HEK293 (cell line): Measurements from ENCODE around the gene ACTL9.

ENCODE experiments used
- CTCF ChIA-PET: fragments of 350-600 bp; formaldehyde crosslinking; extraction: SDS; loops from one replicate; lab custom pipeline; 2021; ENCODE audit warnings: antibody characterized with exemption; lab: Yijun Ruan, JAX
- POLR2A ChIA-PET: fragments of 300-600 bp; formaldehyde crosslinking; extraction: SDS; loops from one replicate; lab custom pipeline; 2020; ENCODE audit warnings: antibody characterized with exemption, inconsistent platforms; lab: Yijun Ruan, JAX
- H3K27ac ChIP-seq: fragments of 200-500 bp; sonication (Bioruptor generic); 2 replicates; pipeline ENCODE4 v1.5.1; 2014; ENCODE audit warnings: low read depth, low read length, control low read depth, inconsistent platforms; ENCODE audit errors: extremely low read depth
- H3K36me3 ChIP-seq, 2 experiments: fragments of 200-500 bp in 1 of 2; sonication (Bioruptor generic) in 1 of 2; 1 replicate in 1 of 2; 2 replicates in 1 of 2; pipeline ENCODE4 v1.5.1; 2014 to 2017; ENCODE audit warnings: inconsistent platforms in 2 of 2, low read length in 2 of 2; ENCODE audit not compliant: control insufficient read depth in 2 of 2, insufficient read depth in 1 of 2
- H3K4me1 ChIP-seq: fragments of 200-500 bp; sonication (Bioruptor generic); 2 replicates; pipeline ENCODE4 v1.5.1; 2014; ENCODE audit warnings: mild to moderate bottlenecking, low read length, inconsistent platforms; ENCODE audit not compliant: control insufficient read depth, insufficient read depth
- H3K4me3 ChIP-seq: 2 replicates; pipeline ENCODE4 v1.5.1; 2011; ENCODE audit warnings: low read depth, mild to moderate bottlenecking, control low read depth, low read length, moderate library complexity
- H3K9me3 ChIP-seq: fragments of 200-500 bp; sonication (Bioruptor generic); 2 replicates; pipeline ENCODE4 v1.5.1; 2014; ENCODE audit warnings: low read depth, low read length, inconsistent platforms; ENCODE audit not compliant: control insufficient read depth, insufficient read depth
- HOXD13 ChIP-seq: sonication (generic); formaldehyde crosslinking; IDR thresholded peaks from 2 replicates; pipeline ENCODE4 v1.8.0; 2022; ENCODE audit warnings: missing genetic modification reagents, borderline replicate concordance
- MEIS1 ChIP-seq: sonication (generic); formaldehyde crosslinking; IDR thresholded peaks from 2 replicates; pipeline ENCODE4 v1.8.1; 2022; ENCODE audit warnings: missing genetic modification reagents, mild to moderate bottlenecking, borderline replicate concordance
- SCRT2 ChIP-seq: fragments of 450-650 bp; formaldehyde crosslinking; IDR thresholded peaks from 2 replicates; pipeline ENCODE4 v1.5.1; 2016; ENCODE audit warnings: missing biosample characterization, missing genetic modification characterization
- ZBTB11 ChIP-seq: fragments of 450-650 bp; formaldehyde crosslinking; conservative IDR thresholded peaks from 2 replicates; pipeline ENCODE4 v1.5.1; 2016; ENCODE audit warnings: low read depth, missing biosample characterization, missing genetic modification characterization
- ZNF132 ChIP-seq: fragments of 450-650 bp; formaldehyde crosslinking; IDR thresholded peaks from 2 replicates; pipeline ENCODE4 v1.5.1; 2017; ENCODE audit warnings: missing biosample characterization, missing genetic modification characterization, borderline replicate concordance
- ZNF157 ChIP-seq: fragments of 450-650 bp; formaldehyde crosslinking; IDR thresholded peaks from 2 replicates; pipeline ENCODE4 v1.5.1; 2016; ENCODE audit warnings: missing biosample characterization, missing genetic modification characterization
- ZNF16 ChIP-seq: fragments of 450-650 bp; formaldehyde crosslinking; IDR thresholded peaks from 2 replicates; pipeline ENCODE4 v1.5.1; 2016; ENCODE audit warnings: low read depth, missing biosample characterization, missing genetic modification characterization
- ZNF18 ChIP-seq: fragments of 450-650 bp; formaldehyde crosslinking; IDR thresholded peaks from 2 replicates; pipeline ENCODE4 v1.5.1; 2016; ENCODE audit warnings: missing biosample characterization, missing genetic modification characterization
- ZNF274 ChIP-seq, 2 experiments: fragments of 200-500 bp in 1 of 2; fragments of 450-650 bp in 1 of 2; sonication (Bioruptor generic) in 1 of 2; formaldehyde crosslinking in 1 of 2; IDR thresholded peaks; 2 replicates each; pipeline versions ENCODE4 v1.5.1 to v1.6.1; 2014 to 2016; ENCODE audit warnings: borderline replicate concordance in 1 of 2, inconsistent platforms in 1 of 2, low read length in 1 of 2, missing biosample characterization in 1 of 2, missing genetic modification characterization in 1 of 2
- ZNF292 ChIP-seq: fragments of 450-650 bp; formaldehyde crosslinking; IDR thresholded peaks from 2 replicates; pipeline ENCODE4 v1.5.1; 2016; ENCODE audit warnings: low read depth, missing biosample characterization, missing genetic modification characterization, borderline replicate concordance
- ZNF362 ChIP-seq: fragments of 450-650 bp; formaldehyde crosslinking; IDR thresholded peaks from 2 replicates; pipeline ENCODE4 v1.5.1; 2016; ENCODE audit warnings: missing biosample characterization, missing genetic modification characterization
- ZNF416 ChIP-seq: fragments of 450-650 bp; formaldehyde crosslinking; IDR thresholded peaks from 2 replicates; pipeline ENCODE4 v1.5.1; 2016; ENCODE audit warnings: missing biosample characterization, missing genetic modification characterization
- ZNF449 ChIP-seq: fragments of 450-650 bp; formaldehyde crosslinking; IDR thresholded peaks from 2 replicates; pipeline ENCODE4 v1.5.1; 2017; ENCODE audit warnings: missing biosample characterization, mild to moderate bottlenecking, missing genetic modification characterization, moderate library complexity
- ZNF510 ChIP-seq: fragments of 450-650 bp; formaldehyde crosslinking; IDR thresholded peaks from 2 replicates; pipeline ENCODE4 v1.5.1; 2018; ENCODE audit warnings: mild to moderate bottlenecking, missing genetic modification characterization, missing biosample characterization; ENCODE audit not compliant: insufficient replicate concordance
- ZNF548 ChIP-seq: fragments of 450-650 bp; formaldehyde crosslinking; IDR thresholded peaks from 2 replicates; pipeline ENCODE4 v1.5.1; 2016; ENCODE audit warnings: missing biosample characterization, missing genetic modification characterization
- ZNF560 ChIP-seq: fragments of 450-650 bp; formaldehyde crosslinking; IDR thresholded peaks from 2 replicates; pipeline ENCODE4 v1.5.1; 2017; ENCODE audit warnings: missing biosample characterization, missing genetic modification characterization, borderline replicate concordance
- ZNF596 ChIP-seq: fragments of 450-650 bp; IDR thresholded peaks from 2 replicates; pipeline ENCODE4 v1.5.0; 2018; ENCODE audit warnings: missing biosample characterization, mild to moderate bottlenecking, missing genetic modification characterization, moderate library complexity
- ZNF610 ChIP-seq: fragments of 450-650 bp; formaldehyde crosslinking; IDR thresholded peaks from 2 replicates; pipeline ENCODE4 v1.5.1; 2016; ENCODE audit warnings: missing biosample characterization, missing genetic modification characterization, borderline replicate concordance
- ZNF837 ChIP-seq: fragments of 450-650 bp; formaldehyde crosslinking; IDR thresholded peaks from 2 replicates; pipeline ENCODE4 v1.5.1; 2016; ENCODE audit warnings: missing biosample characterization, missing genetic modification characterization
- TF ChIP-seq, protein P1 (sequence below): fragments of 450-650 bp; formaldehyde crosslinking; IDR thresholded peaks from 2 replicates; pipeline ENCODE4 v1.5.1; 2016; ENCODE audit warnings: missing biosample characterization, missing genetic modification characterization
- TF ChIP-seq, protein P2 (sequence below): fragments of 450-650 bp; formaldehyde crosslinking; IDR thresholded peaks from 2 replicates; pipeline ENCODE4 v1.5.1; 2017; ENCODE audit warnings: missing biosample characterization, missing genetic modification characterization

Gene ACTL9

DNA sequence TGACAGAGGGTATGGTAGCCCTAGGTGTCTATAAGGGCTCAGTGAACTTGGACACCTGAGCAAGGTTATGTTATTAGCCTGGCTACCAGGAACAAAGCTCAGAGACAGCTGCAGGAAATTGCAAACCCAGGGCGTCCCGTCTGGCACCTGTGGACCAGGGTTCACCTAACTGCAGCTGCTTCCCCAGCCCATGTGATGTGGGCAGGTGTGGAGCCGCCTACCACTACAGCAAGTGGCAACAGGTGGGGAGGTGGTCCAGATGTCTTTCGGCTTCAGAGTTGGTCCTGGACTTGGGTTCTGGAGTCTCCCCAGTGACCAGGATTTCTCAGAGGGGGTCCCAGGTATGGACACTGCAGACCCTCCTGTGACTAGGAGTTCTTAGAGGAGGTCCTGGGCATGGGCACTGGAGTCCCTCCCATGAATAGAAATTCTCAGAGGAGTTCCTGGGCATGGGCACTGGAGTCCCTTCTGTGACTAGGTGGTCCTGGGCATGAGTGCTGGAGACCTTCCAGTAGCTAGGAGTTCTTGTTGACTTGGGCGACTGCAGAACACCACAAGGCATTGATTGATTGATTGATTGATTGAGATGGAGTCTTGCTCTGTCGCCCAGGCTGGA, 25.2 kb downstream of the ACTL9 start:
- no peaks in the 10 kb centered on the region for H3K4me1 ChIP-seq
- TF ChIP-seq ZNF274 (IDR thresholded peaks at IDR 0.05; ENCODE audit: low read length), result no peak
- TF ChIP-seq ZNF274 (tag by site-specific recombination; IDR thresholded peaks at IDR 0.05; ENCODE audit: borderline replicate concordance), result no peak
- TF ChIP-seq ZNF132 (tag by site-specific recombination), result no peak
- no peak for TF ChIP-seq ZBTB11 (tag by site-specific recombination)
- no peak for TF ChIP-seq ZNF449
- TF ChIP-seq ZNF362 (tag by site-specific recombination), result no peak
- peak; percentile 66 for TF ChIP-seq SCRT2 (tag by site-specific recombination)
- TF ChIP-seq HOXD13 (CRISPR knock-in tag), result no peak
- peak; percentile 99 for TF ChIP-seq ZNF157 (tag by site-specific recombination)
- no peak for TF ChIP-seq ZNF596 (tag by site-specific recombination)
- no peak for TF ChIP-seq ZNF837 (tag by site-specific recombination)
- ChIA-PET CTCF (interaction anchor here (0.6 kb wide), 1 partner anchor 19 kb away, joined by 4 read pairs; no protein-coding TSS in a partner anchor), POLR2A (no interaction called here)
- H3K9me3 ChIP-seq, result no peaks in the 10 kb centered on the region
- H3K27ac ChIP-seq, result no peak overlapping the region
- no peaks in the 10 kb centered on the region for H3K36me3 ChIP-seq
- no peak overlapping the region for H3K4me3 ChIP-seq

DNA sequence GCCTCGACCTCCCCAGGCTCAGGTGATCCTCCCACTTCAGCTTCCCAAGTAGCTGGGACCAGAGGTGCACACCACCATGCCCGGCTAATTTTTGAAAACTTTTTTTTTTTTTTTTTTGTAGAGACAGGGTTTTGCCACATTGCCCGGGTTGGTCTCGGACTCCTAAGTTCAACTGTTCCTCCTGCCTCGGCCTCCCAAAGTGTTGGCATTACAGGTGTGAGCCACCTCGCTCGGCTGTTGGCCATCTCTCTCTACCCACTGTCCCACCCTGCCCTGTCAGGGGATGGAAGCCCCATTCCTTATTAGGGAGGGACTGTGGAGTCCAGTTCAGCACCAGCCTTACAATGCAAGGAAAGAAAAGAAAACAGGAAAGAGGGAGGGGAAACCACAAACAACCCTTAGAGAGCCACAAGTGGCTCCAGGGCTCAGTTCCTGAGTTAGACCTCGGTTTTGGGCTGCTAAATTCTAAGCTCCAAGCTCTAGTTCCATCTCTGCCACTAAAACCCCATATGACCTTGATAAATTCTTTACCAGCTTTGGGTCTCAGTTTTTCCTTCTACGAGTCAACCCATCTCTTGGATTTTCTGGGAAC, 31.7 kb downstream of the ACTL9 start:
- Histone ChIP-seq H3K4me1 (no peaks in the 10 kb centered on the region), H3K9me3 (no peaks in the 10 kb centered on the region), H3K4me3 (no peak overlapping the region), H3K36me3 (no peaks in the 10 kb centered on the region), H3K27ac (no peak overlapping the region)
- ChIA-PET POLR2A (no interaction called here), CTCF (interaction anchor here (0.8 kb wide), 1 partner anchor 12 kb away, joined by 3 read pairs; no protein-coding TSS in a partner anchor)
- TF ChIP-seq ZNF16 (no peak), ZNF416 (tag by site-specific recombination) (no peak), MEIS1 (no peak), ZNF292 (no peak), ZNF548 (tag by site-specific recombination) (no peak), ZNF560 (tag by site-specific recombination) (no peak), ZNF510 (tag by site-specific recombination) (no peak), ZNF610 (tag by site-specific recombination) (no peak), ZNF18 (tag by site-specific recombination) (no peak)
- TF ChIP-seq, protein P1, sequence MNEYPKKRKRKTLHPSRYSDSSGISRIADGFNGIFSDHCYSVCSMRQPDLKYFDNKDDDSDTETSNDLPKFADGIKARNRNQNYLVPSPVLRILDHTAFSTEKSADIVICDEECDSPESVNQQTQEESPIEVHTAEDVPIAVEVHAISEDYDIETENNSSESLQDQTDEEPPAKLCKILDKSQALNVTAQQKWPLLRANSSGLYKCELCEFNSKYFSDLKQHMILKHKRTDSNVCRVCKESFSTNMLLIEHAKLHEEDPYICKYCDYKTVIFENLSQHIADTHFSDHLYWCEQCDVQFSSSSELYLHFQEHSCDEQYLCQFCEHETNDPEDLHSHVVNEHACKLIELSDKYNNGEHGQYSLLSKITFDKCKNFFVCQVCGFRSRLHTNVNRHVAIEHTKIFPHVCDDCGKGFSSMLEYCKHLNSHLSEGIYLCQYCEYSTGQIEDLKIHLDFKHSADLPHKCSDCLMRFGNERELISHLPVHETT (tag by site-specific recombination), result no peak
- TF ChIP-seq, protein P2, sequence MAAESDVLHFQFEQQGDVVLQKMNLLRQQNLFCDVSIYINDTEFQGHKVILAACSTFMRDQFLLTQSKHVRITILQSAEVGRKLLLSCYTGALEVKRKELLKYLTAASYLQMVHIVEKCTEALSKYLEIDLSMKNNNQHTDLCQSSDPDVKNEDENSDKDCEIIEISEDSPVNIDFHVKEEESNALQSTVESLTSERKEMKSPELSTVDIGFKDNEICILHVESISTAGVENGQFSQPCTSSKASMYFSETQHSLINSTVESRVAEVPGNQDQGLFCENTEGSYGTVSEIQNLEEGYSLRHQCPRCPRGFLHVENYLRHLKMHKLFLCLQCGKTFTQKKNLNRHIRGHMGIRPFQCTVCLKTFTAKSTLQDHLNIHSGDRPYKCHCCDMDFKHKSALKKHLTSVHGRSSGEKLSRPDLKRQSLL, result no peak
